Measurements from ENCODE around the gene PTPRE.

DNA sequence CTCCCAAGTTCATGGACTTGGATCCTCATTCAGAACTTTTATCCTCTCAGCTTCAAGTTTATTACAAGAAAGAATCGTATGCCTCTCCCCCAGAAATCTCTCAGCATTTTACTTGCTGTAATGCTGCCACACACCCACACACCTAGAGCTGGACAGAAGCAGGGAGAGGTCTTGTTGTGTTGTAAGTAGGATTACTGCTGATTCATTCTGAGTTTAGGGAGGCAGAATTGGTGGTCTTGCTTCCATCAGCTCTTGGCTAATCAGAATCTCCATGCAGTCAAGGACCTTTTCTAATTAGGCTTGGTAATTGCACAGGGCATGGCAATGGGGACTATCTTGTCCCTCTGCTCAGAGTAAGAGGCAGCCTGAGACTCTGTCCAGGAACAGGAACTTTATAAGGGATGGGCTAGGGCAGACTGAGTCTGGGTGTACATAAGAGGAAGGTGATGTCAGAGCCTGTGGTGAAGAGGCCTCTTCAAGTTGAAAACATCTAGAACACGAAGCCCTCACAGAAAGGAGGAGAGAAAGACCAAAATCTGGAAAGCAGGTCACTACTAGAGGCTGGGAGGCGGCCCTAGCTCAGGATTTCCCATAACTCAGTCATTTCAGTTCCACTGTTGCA lies 7.0 kb upstream of the PTPRE start:
- TF ChIP-seq, protein P1, sequence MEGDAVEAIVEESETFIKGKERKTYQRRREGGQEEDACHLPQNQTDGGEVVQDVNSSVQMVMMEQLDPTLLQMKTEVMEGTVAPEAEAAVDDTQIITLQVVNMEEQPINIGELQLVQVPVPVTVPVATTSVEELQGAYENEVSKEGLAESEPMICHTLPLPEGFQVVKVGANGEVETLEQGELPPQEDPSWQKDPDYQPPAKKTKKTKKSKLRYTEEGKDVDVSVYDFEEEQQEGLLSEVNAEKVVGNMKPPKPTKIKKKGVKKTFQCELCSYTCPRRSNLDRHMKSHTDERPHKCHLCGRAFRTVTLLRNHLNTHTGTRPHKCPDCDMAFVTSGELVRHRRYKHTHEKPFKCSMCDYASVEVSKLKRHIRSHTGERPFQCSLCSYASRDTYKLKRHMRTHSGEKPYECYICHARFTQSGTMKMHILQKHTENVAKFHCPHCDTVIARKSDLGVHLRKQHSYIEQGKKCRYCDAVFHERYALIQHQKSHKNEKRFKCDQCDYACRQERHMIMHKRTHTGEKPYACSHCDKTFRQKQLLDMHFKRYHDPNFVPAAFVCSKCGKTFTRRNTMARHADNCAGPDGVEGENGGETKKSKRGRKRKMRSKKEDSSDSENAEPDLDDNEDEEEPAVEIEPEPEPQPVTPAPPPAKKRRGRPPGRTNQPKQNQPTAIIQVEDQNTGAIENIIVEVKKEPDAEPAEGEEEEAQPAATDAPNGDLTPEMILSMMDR (optimal IDR thresholded peaks at IDR 0.05 in 1 of 3, IDR thresholded peaks at IDR 0.05 in 1 of 3, conservative IDR thresholded peaks at IDR 0.05 in 1 of 3; ENCODE audit: extremely low read depth in 1 of 3, insufficient read depth in 2 of 3, low read length in 3 of 3), result no peak
- no peak for TF ChIP-seq EZH2 (IDR thresholded peaks at IDR 0.05; ENCODE audit: low read length)

Measured in keratinocyte (primary cell).